Heart left ventricle (tissue), 13 donors: Measurements from ENCODE around the gene ATP11B.

Experiments
- CTCF ChIP-seq, 12 donors: fragments of 200-600 bp; sonication (generic) in 4 of 12; IDR thresholded peaks; one replicate each; pipeline versions ENCODE4 v1.5.0 to v1.8.0; 2018 to 2022; ENCODE audit warnings: antibody characterized with exemption in 12 of 12, mild to moderate bottlenecking in 5 of 12
- POLR2A ChIP-seq, 2 donors: fragments of 450-650 bp; IDR thresholded peaks; one replicate each; pipeline ENCODE4 v1.6.1; 2017; ENCODE audit warnings: antibody characterized with exemption in 2 of 2, mild to moderate bottlenecking in 2 of 2, moderate library complexity in 2 of 2
- donor health status: ischemic (EF 13 %, LVEDD 7.1; RV severe dilation, severe dysfunction).
- donor health status: DM: no; HTN: yes; CAD: no.
- donor health status: DM: no; HTN: no; CAD: no.
- donor health status: ischemic (EF 25% LVEDD 6.9; RV normal size, moderate dysfunction).
- donor health status: ischemic (EF 25% LVEDD 5.7; RV mildly dilated, moderate dysfunction).
- donor health status: ischemic (EF 35%, LVEDD 5.7; RV mildly dilated, moderate dysfunction).
- donor health status: nonischemic (EF 11% LVEDD 7.7; RV severe dilation, severe dysfunction).
- donor health status: DM: yes; HTN: yes; CAD: no.
- donor health status: PGD.
- donor health status: ischemic (EF 29% LVEDD 5.4; RV normal size, mild dysfunction).
- donor health status: nonischemic (EF 23%, LVEDD 6.1; RV moderate dilation, normal function).

DNA sequence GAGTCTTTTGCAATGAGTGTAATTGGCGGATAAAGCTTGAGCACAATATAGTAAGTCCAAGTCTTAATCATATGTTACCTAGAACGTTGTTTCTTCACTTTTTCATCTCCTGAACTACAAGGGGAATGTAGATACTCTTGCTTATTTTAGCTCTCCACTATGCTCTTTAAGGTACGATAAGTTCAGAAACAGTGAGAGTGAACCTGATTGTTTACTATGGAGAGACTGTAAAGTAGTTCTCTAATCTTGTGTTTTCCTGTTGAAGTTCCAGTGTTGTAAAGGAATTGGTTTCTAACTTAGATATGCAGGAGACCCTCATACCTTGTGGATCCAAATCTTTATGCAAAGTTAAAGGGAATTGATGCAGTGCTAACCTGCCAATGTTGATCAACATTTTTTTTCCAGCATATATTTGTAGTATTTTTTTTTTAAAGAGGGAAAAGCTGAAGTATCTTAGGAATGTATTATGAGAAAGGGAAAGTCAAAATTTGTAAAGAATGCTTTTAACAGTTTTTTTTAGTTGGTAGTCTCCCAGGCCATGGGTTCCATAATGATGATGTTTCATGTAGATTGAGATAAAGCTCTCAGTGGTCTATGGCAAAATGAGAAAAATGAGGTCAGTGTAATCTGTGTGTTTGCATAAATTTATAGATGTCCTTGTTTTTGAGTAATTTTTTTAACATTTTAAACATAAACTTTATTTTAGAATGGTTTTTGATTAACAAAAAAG, 14.9 kb downstream of the ATP11B start:
- no peak for TF ChIP-seq CTCF (IDR thresholded peaks at IDR 0.05)
- TF ChIP-seq POLR2A (IDR thresholded peaks at IDR 0.05) = no peak
